Measurements from ENCODE around the gene SLC2A4. TPM values are rescaled to one million over a fixed set of nuclear protein-coding genes. Genes with fewer than 3 reads are reported as not detected.

The SLC2A4 gene
- total RNA-seq, result 0.10 and 0.33 TPM in 2 replicates

DNA sequence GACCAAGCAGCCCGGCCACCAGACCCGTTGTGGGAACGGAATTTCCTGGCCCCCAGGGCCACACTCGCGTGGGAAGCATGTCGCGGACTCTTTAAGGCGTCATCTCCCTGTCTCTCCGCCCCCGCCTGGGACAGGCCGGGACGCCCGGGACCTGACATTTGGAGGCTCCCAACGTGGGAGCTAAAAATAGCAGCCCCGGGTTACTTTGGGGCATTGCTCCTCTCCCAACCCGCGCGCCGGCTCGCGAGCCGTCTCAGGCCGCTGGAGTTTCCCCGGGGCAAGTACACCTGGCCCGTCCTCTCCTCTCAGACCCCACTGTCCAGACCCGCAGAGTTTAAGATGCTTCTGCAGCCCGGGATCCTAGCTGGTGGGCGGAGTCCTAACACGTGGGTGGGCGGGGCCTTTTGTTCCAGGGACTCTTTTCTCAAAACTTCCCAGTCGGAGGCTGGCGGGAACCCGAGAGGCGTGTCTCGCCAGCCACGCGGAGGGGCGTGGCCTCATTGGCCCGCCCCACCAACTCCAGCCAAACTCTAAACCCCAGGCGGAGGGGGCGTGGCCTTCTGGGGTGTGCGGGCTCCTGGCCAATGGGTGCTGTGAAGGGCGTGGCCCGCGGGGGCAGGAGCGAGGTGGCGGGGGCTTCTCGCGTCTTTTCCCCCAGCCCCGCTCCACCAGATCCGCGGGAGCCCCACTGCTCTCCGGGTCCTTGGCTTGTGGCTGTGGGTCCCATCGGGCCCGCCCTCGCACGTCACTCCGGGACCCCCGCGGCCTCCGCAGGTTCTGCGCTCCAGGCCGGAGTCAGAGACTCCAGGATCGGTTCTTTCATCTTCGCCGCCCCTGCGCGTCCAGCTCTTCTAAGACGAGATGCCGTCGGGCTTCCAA lies at the start of gene SLC2A4:
SLC2A4 (plus strand) TSS at position 645 of the 879 bp plus-strand sequence; CDS start at position 862, 217 bp downstream.

DNA sequence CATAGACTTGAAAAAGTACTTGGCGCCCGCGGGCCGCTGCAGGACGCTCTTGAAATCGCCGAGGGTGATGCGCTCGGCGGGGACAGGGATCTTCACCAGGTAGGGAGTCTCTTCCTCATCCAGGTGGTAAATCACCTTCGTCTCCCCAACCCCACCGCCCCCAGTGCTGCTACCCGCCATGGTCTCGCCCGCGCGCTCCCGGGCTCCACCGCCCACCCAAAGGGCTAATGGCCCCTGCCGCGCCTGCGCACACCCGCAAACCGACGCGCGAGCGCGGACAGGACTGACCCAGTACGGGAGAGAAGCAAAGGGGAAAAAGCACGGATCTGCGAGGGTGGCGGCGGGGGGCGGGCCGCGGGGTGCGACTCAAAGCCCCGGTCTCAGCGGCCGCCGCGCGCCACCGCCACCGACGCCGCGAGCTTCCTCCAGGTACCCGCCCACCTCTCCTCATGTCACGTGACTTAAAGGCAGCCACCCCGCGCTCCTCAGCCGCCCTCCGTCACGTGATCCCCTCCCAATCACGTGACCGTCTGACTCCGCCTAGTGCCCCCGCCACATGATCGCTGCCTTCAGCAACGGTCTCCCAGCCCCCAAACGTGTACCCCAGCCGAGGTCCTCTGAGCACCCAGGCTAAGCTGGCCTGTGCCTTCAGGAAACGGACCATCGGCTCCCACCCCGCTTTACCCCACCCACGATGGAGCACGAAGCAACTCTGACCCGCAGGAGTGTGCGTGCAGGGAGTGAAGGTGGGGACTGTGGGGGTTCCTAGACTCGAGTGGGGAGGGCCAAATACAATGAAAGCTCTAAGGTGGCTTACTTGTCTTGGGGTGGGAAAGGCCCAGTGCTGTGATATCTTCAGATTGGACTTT lies 47.2 kb upstream of the SLC2A4 start, which contains the start of gene DVL2:
DVL2 (minus strand) TSS at position 435 of the 869 bp plus-strand sequence; CDS start at position 180, 255 bp downstream.

DNA sequence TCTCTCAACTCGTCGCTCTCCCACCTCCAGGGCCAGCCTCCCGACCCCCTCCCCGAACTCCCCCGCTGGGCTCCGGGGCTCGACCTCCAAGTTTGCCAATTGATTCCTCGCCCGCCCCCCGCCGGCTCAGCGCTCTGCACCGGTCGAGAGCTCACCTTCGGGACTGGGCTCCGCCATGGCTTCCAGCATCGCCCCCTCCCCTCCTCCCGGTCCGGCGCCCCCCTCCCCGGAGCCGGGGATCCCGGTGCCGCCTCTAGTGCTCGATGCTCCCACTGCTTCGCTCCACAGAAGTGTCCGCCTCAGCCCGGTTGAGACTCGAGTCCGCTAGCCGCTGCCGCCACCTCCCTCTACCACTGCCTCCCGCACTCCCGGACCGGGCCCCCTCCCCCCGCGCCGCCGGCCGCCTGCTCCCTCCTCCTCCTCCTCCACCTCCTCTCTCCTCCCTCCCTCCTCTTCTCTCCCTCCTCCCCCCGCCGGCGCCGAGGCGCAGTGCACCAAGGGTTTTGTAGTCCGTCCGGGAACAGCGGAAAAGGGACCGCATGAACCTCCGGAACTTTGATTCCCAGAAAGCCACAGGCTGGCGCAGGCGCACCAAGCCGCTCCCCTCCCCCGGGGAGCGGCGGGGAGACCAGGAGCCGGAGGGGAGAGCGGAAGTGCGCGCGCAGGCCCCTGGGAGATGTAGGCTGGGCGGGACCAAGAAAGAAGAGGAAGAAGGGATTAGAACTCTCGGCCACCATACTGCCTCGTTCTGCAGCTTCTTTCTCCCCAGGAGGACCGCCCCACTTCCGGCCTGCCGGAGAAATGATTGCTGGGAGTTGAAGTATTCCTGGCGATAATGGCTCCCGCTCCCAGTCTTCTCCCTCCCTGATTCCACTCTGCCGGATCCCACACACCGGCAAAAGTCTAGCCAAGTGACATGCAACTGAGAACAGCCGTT lies 42.2 kb upstream of the SLC2A4 start, which contains the start of gene PHF23:
PHF23 (minus strand) TSS at position 367 of the 937 bp plus-strand sequence; CDS start at position 189, 178 bp downstream.

DNA sequence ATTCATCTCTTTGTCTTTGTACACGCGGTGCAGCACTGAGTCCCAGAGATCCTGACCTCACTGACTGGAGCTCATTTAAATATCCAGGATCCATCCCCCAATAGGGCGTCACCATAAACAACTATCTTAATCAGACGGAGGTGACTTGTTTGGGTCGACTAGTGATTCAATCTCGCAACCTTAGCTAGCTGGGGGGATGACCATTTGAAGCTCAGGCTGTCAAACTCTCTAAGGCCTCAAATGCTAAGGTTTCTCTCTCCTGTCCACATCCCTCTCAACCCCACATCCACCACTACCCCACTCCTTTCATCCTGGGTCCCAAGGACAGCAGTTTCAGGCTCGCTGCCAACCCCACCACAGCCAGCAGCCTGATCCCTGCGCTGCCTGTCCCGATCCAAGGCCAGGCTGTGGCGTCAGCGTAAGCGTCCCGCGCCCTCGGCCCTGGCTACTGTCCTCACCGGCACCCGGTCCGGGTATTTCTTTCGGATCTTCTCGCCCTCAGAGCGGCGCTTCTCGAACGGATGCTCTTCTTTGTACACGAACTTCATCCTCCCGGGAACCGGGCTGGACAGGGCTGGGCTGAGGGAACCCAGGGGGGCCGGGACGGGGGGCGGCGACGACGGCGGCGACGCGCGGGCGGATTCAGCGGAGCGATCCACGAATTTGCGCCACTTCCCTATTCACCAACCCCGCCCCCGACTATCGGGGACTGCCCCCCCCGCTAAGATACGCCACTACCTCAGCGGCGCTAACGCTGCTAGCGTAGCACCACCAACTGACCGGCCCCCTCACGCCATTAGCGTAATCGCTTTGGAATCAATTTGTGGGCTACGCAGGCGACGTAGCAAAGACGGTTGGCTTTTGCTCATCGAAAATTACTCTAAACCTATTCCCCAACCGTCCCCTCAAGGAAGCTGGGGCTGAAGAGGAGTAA lies 39.5 kb upstream of the SLC2A4 start, which contains the start of gene GABARAP:
GABARAP (minus strand) TSS at position 667 of the 934 bp plus-strand sequence; CDS start at position 548, 119 bp downstream.

DNA sequence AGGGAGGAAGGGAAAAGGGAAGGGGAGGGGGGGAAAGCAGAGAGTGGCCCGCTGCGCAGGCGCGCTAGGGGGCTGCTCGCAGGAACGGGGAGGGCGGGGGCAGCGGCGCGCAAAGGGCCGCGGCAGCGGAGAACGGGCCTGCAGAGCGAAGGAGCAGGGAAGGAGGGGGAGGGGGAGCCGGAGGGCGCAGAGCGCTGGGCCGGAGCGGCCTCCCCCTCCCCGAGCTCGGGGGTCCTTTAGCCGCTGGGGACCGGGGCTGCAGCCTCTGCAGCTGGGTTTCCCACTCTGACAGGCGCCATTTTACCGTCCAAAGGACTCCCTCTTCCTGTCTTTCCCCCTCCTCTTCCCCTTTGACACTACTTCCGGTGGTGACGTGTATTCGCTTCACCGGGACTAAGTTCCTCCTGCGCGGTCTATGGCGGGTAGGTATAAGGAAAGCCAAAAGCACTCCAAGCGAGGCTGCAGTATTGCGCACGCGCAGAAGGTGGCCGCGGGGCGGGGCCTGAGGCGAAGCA lies 29.8 kb upstream of the SLC2A4 start, which contains the start of gene CTDNEP1:
CTDNEP1 (minus strand) TSS at position 74 of the 515 bp plus-strand sequence. CDS start 438 bp downstream, outside the sequence.

DNA sequence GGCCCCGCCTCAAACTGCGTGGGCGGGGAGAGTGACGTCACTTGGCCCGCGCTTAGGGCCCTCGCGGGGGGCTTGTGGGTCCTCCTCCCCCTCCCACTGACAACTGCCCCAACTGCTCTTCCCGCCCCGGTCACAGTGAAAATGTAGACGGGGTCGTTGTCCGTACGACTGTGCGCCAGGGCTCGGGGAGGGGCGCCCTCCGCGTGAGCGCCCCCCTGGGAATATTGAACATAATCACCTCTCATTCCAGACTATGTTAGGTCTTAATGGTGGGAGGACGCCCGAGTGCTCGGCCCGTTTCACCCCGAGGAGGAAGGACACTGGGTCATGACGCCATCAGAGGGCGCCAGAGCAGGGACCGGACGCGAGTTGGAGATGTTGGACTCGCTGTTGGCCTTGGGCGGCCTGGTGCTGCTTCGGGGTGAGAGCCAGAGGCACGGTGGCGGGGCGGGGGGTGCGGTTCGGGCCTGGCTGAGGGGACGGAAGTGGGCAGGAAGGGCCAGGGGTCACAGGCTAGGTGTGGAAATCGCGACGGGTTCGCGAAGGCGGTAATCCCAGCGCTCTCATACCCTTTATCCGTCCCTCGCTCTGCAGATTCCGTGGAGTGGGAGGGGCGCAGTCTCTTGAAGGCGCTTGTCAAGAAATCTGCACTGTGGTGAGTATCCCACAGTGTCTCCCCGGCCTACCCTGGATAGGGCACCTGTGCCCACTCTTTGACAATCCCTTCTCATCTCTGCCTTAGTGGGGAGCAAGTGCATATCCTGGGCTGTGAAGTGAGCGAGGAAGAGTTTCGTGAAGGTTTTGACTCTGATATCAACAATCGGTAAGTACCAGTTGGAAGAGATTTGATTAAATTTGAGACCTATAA lies 29.1 kb upstream of the SLC2A4 start, which contains the start of gene ELP5:
ELP5 (plus strand) TSS at position 40 of the 868 bp plus-strand sequence; CDS start at position 376, 336 bp downstream.

DNA sequence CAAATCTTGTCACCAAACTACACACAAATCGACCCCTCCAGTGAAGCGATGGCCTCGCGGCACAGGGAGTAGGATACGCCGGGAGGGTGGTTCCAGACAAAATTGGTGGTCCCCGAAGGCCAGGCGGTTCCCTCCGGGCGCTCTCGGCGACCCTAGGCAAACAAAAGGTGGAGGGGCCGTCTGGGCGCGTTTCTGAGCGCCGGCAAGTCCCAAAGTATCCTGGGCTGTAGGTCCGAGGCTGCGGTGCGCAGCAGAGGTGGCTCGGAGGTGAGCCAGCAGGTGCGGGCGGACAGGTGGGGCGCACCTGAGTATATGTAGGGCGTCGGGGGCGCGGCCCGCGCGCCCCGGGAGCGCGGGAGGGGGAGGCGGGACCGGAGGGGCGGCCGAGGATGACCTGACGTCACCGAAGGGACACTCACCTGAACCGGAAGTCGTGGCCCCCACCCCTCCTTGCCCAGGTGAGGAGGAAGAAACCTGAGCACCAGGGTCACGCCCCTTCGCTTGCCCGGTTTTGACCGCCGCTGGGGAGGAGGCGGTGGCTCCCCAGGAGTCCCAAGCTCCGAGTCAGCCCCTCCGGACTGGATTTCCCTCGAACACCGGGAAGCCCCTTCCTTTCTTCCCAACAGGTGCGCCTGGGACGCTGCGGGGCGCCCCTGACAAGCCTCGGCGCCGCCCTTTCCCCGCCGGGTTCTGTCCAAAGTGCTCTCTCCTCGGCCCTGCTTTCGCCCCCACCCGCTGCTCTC lies 19.2 kb upstream of the SLC2A4 start, which contains the start of gene CLDN7:
CLDN7 (minus strand) TSS at position 287 of the 743 bp plus-strand sequence. CDS start 435 bp downstream, outside the sequence.

DNA sequence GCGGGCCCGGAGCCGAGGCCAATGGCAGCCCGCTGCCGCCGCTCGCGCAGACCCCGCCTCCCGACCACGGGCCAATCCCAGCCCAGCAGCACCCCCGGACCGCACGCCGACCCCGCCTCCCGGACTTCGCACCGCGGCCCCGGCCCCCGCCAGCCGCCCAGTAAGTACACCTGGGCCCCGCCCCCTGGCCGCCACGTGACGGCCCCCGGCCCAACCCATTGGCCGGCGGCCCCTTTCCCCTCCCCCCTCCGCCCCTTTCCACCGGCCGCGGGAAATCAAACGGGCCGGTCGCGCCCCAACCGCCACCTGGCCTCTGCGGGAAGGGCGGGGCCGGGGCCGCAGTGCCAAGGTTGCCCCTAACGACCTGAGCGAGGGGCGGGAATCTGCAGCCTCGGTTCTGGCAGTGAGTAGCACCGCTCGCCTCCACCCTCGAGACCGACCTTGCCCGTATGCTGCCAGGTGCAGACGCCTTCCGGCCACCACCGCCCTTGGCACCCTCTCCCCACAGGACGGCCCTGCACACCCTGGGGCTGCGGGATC lies 13.2 kb downstream of the SLC2A4 start, which contains the start of gene YBX2:
YBX2 (minus strand) TSS at position 26 of the 540 bp plus-strand sequence. CDS start 139 bp downstream, outside the sequence.

DNA sequence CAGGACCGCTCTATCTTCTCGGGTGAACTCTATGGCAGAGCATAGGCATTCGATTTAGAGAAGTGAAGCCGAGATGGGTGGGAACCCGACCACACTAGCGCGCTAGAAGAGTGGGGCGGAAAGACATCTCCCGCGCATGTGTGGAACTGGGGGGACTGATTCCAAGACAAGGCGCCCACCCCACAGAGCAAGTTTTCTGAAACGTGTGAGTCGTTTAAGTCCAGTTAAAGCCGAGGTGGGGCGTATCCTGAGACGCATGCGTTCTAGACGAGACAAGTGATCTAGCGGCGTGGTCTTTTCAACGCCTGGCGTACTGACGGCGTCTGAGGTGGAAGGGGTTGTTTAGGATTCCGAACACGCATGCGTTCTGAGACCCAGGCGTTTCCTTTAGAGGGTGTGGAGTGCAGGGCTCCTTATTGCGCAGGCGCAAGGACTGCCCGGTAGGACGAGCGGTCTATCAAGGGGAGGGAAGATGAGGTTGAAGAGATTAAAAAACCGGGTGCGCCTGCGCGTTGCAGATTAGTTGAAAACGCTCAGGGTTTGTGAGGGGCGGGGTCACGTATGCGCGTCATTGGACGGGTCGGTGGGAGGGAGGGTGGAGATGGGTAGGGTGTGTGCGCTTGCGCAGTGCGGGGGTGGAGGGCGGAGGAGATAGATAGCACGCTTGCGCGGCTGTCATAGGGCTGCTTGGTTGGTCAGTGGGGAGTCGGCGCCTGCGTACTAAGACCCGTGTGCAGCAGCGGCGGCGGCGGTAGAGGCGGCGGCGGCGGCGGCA lies 25.6 kb downstream of the SLC2A4 start, which contains the start of gene EIF5A:
EIF5A (plus strand) TSS at position 718 of the 775 bp plus-strand sequence. CDS start 2,008 bp downstream, outside the sequence.

DNA sequence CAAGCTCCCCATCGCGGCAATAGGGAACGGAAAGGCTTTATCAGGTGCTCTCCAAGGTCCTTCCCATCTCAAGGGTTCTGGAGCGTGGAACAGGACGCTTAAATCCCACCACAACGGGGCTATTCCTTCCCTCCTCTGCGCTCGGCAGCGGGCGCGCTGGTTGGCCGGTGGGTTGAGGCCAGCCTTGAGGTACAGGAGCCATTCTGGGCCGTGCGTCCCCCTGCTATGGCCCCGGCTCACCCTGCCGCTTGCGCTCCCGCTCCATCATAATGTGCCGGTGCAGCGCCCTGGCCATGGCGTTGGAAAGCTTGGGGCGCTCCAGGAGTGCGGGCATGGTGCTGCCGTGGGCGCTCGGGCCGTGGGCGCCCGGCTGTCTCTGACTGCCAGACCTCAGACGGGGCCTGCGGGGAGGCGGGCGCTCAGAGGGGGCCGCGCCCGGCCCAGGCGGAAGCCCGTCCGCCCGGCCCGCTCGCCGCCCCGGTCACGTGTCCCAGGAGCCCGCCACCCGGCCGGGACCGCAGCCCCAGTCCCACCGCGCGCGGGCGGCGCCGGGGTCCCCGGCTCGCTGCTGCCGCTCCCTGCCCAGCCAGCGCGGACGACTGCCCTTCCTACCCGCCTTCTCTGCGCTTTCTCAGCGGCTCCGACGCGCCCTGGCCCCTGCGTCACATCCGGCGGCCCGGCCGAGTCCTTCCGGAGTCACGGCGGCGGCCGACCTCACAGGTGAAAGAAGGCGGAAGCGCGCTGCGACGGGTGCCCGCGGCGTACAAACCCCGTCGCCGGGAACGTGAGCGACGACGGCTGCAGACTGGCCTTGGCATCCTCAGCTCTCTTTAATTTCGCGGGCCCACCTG lies 33.4 kb downstream of the SLC2A4 start, which contains the start of gene GPS2:
GPS2 (minus strand) TSS at position 642 of the 851 bp plus-strand sequence; CDS start at position 334, 308 bp downstream.

DNA sequence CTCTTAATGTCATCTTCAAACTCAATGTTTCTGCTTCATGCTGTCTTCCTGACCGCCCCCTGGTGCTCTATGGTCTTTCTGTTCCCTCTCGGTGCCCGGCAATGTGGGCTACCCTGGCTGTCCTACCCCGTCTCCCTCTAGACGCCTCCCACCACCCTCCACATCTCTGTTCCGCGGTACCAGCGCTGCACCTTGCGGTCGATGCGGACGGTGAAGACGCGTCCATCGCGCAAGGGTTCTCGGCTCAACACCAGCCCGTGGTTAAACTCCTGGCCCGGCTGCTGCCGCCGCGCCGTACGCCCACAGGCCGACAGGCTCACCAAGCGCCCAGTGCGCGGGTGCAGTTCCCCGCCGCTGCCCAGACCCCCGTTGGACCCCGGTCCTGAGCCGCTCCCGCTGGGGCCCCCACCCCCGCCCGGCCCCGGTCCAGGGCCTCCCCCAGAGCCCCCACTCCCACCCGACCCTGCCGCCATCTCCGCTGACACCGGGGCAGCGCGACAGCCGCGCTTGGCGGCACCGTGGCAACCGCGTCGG lies 47.4 kb downstream of the SLC2A4 start, which contains the start of gene NEURL4:
NEURL4 (minus strand) TSS at position 496 of the 534 bp plus-strand sequence; CDS start at position 473, 23 bp downstream.

DNA sequence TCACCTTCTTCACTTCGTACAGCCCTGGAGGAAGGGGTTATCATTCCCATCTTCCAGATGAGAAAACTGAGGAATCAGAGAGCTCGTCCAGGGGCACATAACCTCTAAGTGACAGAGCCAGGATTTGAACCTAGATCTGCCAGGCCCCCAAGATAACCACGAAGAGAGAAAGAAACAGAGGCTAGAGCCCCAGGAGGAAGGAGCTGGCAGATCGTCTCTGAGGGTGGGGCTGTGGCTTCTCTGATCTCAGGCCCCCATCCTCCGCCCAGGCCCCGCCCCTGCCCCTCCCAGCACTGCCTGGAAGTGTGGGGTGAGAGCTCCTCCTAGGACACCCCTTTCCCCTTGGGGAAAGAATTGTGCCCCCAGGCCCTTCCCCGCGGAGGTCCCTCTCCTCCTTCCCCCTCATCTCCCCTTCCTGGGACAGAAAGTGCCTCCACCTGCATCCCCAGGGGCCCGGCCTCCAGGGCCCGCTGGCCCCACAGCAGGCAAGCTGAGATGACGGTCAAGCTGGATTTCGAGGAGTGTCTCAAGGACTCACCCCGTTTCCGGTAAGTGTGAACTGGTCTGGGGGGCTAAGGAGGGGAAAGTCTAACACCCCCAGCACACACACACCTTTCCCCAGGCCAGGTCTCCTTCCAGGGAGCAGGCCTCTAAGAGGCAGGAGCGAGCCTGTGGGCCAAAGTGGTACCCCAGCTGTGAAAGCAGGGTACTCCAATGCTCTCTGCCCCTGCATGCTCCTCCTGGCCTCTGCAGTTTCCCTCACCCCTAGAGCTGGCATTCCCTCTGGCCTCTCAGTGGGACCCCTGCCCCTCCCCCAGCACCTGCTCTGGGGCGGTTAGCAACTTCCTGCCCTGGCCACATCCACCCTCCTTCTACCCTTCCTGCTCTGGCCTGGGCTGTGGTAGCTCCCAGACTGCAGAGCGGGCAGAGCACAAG lies 55.0 kb downstream of the SLC2A4 start, which contains the start of gene ACAP1:
ACAP1 (plus strand) TSS at position 290 of the 936 bp plus-strand sequence; CDS start at position 496, 206 bp downstream.

Measured in vein endothelial cell (primary cell).